ENCODE data around the gene ICOS.

DNA sequence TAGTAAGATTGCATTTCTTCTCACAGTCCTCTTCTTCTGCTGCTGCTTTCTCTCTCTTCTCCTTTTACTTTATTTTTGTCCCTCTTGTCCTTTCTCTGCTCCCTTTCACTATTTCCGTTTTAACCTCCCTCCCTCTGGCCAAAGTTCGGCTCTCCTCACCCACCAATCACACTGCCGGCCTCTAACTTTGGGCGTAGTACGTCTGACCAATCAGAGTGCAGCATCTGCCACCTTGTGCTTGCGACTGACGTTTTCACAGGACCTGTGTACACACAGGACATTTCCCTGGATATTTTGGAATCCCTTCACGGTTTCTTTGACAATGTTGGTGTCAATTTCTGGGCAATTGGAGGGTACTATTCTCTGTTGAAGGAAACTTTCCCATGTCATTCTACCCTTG lies 22.6 kb upstream of the ICOS start:
- TF ChIP-seq REST (IDR thresholded peaks at IDR 0.05; ENCODE audit: borderline replicate concordance) (no peak), POLR2AphosphoS5 (IDR thresholded peaks at IDR 0.05) (no peak)
- TF ChIP-seq, protein P1, sequence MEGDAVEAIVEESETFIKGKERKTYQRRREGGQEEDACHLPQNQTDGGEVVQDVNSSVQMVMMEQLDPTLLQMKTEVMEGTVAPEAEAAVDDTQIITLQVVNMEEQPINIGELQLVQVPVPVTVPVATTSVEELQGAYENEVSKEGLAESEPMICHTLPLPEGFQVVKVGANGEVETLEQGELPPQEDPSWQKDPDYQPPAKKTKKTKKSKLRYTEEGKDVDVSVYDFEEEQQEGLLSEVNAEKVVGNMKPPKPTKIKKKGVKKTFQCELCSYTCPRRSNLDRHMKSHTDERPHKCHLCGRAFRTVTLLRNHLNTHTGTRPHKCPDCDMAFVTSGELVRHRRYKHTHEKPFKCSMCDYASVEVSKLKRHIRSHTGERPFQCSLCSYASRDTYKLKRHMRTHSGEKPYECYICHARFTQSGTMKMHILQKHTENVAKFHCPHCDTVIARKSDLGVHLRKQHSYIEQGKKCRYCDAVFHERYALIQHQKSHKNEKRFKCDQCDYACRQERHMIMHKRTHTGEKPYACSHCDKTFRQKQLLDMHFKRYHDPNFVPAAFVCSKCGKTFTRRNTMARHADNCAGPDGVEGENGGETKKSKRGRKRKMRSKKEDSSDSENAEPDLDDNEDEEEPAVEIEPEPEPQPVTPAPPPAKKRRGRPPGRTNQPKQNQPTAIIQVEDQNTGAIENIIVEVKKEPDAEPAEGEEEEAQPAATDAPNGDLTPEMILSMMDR (IDR thresholded peaks at IDR 0.05; ENCODE audit: poor library complexity, severe bottlenecking): no peak
